Transverse colon (tissue), 4 donors: Measurements from ENCODE around the gene DCAF15.

Experiments
- CTCF ChIP-seq, 5 experiments: fragments of 200-600 bp in 3 of 5; fragments of 450-650 bp in 2 of 5; sonication (generic) in 3 of 5; IDR thresholded peaks; 1 replicate in 2 of 5; 2 replicates in 3 of 5; pipeline ENCODE4 v1.5.1; 2016 to 2017; ENCODE audit warnings: antibody characterized with exemption in 5 of 5, inconsistent platforms in 3 of 5, mild to moderate bottlenecking in 2 of 5, moderate library complexity in 1 of 5
- POLR2AphosphoS5 ChIP-seq, 3 donors: sonication (generic); formaldehyde crosslinking; IDR thresholded peaks; one replicate each; pipeline ENCODE4 v1.6.1; 2016; ENCODE audit warnings: antibody characterized with exemption in 3 of 3

GRCh38 chr19:13952154-13952930 lies at the start of gene DCAF15:
- TF ChIP-seq CTCF (IDR thresholded peaks at IDR 0.05) (no peak), POLR2AphosphoS5 (IDR thresholded peaks at IDR 0.05) (peak; percentile 29 to 78 (median 77))
